ENCODE measurements around the gene POLR1H.

Gene POLR1H

DNA sequence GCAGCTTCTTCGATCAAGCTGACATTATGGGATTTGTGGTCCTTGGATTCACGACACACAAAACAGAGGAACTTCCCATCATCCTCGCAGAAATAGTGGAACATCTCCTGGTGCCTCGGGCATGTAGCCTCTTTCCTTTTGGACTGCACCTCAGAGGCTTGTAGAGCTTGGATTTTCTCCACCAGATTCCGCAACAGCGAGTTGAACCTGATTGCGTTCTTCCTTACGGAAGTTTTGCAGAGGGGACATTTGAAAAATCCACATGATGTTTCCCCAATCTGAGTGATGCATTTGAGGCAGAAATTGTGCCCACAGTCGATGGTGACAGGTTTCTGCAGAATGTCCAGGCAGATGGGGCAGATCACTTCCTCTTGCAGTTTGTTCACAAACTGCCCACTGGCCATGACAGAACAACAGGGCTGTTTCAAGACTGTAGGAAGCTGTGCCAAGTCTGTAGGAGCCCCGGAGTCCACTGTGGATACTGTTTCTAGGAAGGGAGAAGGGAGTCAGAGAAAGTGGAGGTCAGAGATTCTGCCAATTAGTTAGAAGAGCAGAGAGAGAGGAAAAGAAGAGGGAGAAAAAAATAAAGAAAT lies 51.4 kb downstream of the POLR1H start:
- no peak for TF ChIP-seq POLR2A (IDR thresholded peaks at IDR 0.05; ENCODE audit: low read length)
- TF ChIP-seq GATA1 (IDR thresholded peaks at IDR 0.05; ENCODE audit: low read depth, low read length), result no peak
- DNase-seq, result no peak

DNA sequence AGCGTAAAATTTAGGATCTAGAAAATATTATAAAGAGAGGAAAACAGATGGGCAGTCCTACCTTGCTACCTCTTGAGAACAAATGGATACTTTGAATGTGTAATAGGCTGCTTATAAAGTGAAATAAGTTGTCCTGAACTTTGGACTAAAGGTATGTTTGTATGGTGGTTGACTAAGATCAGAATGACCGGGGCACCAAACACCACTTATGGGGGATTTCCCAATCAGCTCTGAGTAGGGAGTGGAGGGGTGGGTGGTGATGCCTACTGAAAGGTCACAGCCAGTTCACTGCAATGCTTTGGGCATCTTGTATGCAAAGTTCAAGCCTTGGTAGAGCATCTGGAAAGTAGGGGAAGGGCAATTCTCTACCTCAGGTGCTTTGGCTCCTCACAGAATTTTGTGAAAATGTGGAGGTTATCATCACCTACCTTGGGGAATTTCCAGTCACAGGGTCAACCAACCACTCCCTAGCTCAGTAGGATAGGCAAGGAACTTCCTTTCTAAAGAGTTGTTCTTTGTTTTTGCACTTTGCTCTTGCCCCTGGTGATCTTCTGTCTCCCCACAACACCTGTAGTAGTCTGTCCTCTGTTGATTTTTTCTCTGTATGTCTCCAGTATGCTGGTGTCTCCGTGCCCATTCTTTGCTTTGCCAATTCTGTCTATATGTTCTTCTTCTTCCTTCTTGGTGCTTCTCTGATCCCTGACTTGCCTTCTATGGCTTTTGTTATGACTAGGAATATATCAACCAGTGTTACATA lies 52.1 kb downstream of the POLR1H start, which contains the start of gene TRIM31:
TSS of gene TRIM31 (minus strand) at position 88 of the 757 bp plus-strand sequence. CDS start 285 bp downstream, outside the sequence.
- TF ChIP-seq GATA1 (IDR thresholded peaks at IDR 0.05; ENCODE audit: low read depth, low read length) (no peak), POLR2A (IDR thresholded peaks at IDR 0.05; ENCODE audit: low read length) (no peak)
- no peak for DNase-seq

DNA sequence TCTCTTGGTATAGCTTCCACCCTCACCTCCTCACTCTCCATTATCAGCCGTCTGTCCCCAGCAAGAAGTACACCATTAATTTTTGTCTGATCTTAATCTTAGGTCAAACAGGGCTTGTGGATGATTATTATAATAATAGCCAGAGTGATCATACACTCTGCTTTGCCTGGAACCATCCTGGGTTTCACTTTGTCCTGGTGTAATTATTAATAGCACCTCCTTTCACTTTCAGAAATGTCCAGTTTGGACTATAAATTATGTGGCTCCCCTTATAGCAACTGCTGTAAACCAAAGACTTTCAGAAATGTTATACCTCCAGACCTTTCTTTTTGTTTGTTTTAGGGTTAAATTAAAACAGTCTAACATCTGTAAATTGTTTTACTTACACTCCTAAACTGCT lies 52.8 kb downstream of the POLR1H start:
- no peak for DNase-seq
- no peak for TF ChIP-seq GATA1 (IDR thresholded peaks at IDR 0.05; ENCODE audit: low read depth, low read length)
- TF ChIP-seq POLR2A (IDR thresholded peaks at IDR 0.05; ENCODE audit: low read length), result no peak

Measured in erythroblast (primary cell).